Measurements from ENCODE around the gene CYBC1.

Gene CYBC1

DNA sequence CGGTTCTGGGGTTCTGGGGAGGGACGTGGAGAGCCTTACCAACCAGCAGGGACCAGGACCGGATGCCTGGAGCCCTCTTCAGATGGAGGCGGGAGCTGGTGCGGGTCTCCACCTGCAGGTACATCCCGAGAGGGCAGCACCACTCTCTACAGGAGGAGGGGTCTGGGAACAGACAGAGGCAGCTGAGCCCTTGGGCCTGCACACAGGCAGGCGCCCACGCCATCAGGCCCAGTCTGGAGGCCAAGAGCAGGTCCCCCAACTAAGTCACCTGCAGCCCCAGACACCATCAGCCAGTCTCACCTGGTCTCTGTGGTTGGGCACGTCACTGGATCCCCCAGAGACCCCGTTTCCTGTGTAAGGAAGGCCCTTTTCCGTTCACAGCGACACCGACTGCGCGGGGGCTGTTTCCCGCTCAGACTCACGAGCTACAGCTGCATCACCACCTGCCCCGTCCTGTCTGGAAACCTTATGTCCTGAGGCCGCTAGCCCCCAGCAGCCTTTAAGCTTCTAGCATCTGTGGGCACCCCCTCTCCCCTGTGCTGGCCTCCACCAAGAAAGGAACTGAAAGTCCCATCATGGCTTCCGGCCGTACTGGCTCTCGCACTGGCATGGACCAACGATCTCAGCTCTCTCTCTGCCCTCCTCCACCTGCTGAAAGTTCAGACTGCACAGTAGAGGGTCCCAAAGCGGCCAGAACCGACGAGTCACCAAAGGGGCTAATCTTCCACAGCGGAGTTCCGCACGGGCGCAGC, 1.2 kb downstream of the CYBC1 start:
- DNase-seq (ENCODE audit: low read depth, low spot score) = no peak

DNA sequence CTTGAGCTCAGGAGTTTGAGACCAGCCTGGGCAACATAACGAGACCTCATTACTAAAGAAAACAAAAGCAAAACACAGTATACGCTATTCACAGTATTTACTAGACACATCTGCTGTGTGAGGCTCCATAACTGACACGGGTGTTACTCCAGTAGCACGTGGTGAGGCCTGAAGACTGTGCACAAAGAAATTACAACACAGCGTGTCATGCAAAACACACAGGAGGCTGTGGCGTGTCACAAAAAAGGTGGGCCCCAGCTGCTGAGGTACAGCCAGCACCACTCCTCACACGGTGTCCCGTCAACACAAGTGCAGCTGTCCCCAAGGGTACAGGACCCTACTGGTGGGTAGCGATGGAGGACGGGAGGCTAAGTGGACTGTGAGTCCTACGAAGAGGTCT, 2.7 kb downstream of the CYBC1 start:
- DNase-seq (ENCODE audit: low read depth, low spot score) = no peak

DNA sequence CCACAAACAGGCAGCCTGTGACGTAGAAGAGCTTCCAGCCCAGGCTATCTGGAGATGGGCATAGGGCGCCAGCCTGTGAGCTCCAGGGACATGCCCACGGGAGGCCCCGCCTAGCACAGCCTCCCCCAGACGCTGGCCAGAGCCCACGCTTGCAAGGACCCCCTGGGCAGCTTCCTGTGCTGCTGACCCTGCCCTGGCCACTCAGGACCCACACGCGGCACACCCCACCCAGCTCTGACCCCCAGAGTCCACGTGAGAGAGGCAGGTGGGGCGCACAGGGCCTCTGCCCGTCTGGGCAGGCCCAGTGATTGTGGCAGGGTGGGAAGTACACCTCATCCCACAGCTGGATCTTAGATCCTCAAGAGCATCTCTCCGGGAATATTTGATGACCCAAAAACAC, 3.9 kb downstream of the CYBC1 start:
- DNase-seq (ENCODE audit: low read depth, low spot score) = no peak

DNA sequence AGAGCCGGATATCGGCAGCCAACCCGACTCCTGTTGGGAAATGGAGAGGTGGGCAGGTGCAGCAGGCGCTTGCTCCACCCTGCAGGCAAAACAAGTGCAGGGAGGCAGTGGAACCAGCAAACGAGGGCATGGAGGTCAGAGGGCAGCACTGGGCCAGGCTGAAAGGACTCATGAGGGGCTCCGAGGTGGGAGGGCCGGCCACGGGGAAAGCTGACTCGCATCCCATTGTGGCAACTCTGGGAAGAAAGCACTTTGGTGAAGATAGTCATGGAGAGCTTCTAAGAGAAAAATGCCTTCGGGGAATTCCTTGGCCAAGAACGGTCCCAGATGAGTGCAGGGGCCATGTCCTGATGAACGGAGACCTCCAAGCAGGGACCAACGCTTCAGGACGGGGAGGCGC, 4.4 kb downstream of the CYBC1 start:
- no peak for DNase-seq (ENCODE audit: low read depth, low spot score)

DNA sequence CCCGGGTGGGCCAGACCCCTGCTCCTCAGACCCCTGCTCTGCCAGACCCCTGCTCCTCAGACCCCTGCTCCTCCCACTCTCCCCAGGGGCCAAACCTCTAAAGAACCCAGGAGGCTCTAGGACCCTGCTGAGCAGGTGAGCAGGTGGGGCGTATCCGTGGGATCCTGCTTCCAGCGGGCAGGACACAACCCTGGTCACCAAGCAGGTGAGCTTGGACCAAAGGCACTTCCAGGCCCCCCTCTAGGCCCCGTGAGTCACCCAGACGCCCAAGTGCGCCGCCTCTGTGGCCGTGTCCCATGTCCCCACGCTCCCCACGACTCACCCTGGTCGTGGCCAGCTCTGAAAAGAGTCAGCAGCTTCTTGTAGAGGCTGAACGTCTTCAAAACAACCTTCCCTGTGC, 5.0 kb downstream of the CYBC1 start:
- DNase-seq (ENCODE audit: low read depth, low spot score) = no peak

DNA sequence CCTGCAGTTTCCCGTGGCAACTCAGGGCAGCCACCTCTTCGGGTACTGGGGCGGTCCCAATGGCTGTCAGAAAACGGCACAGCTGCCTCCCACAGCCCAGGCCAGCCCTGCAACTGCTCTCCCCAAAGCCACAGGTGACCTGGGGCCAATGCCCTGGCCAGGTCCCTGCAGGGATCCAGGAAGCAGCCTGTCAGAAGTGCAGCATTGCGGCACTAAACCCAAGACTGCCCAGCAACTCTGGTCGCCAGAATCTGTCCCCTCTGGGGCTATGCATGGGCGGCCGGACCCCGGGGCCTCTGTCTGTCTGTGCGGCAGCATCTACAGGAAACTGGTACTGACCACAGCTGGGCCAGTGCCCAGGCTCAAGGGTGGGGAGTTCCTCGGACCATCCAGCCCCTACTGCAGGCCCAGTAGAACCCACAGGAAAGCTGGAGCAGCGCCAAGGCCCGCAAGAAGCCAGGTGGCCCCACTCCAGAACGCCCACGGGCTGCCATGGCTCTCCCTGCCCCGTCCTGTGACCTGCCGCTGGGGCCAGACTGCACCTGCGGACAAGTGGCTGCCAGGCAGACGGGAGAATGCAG, 5.5 kb downstream of the CYBC1 start:
- no peak for DNase-seq (ENCODE audit: low read depth, low spot score)

DNA sequence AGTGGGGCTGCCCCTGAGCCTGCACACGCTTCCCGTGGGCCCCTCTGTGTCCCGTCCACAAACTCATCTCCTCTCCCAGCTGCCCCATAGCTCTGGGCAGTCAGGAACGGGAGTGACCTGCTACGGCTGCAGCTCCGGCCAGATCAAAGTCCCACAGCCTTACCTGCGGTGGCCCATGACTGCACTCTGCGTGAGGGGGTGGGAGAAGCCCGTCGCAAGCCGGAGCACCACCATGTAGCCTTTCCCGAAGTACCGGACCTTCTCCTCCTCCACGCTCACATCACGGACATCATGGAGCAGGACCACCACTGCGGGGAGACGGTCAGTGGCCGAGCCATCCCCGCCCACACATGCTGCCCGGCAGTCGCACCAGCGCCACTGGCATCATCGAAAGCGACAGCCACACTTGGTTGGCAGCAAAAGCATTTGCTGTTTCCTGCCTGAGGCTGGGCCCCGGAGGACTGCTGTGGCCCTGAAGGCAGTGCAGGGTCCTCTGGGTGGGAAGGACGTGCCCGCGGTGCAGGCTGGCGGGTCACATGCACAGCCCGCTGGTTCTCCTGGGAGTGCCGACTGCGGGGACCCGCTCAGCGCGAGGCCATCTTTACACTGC, 6.2 kb downstream of the CYBC1 start:
- no peak for DNase-seq (ENCODE audit: low read depth, low spot score)

DNA sequence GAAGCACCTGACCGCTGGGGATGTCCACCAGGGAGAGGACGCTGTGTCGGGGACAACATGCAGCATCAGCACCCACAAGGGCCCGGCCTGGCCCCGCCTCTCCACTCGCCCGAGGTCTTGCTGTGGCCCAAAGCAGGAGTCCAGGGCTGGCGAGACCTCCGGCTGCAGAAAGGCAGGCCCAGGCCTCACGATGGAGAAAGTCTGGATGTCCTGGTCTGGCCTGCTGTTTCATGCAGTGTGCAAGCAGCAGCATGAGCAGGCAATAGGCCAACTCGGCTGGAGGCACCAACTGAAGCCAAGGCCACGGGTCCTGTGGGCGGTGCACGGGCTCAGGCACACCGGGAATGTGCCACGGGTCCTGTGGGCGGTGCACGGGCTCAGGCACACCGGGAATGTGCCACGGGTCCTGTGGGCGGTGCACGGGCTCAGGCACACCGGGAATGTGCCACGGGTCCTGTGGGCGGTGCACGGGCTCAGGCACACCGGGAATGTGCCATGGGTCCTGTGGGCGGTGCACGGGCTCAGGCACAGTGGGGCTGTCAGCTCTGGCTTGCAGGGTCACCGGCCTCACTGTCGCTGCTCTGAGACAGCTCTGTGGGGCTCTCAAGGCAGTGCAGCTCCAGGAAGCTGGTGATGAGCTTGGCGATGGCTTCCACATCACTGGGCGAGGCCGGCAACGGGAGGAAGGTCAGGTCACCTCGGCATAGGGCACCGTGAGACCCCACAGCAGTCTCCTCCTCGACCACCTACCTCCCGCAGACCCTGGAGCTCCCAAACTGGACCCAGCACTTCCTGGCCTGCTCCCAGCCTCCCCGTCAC, 6.9 kb downstream of the CYBC1 start:
- no peak for DNase-seq (ENCODE audit: low read depth, low spot score)

DNA sequence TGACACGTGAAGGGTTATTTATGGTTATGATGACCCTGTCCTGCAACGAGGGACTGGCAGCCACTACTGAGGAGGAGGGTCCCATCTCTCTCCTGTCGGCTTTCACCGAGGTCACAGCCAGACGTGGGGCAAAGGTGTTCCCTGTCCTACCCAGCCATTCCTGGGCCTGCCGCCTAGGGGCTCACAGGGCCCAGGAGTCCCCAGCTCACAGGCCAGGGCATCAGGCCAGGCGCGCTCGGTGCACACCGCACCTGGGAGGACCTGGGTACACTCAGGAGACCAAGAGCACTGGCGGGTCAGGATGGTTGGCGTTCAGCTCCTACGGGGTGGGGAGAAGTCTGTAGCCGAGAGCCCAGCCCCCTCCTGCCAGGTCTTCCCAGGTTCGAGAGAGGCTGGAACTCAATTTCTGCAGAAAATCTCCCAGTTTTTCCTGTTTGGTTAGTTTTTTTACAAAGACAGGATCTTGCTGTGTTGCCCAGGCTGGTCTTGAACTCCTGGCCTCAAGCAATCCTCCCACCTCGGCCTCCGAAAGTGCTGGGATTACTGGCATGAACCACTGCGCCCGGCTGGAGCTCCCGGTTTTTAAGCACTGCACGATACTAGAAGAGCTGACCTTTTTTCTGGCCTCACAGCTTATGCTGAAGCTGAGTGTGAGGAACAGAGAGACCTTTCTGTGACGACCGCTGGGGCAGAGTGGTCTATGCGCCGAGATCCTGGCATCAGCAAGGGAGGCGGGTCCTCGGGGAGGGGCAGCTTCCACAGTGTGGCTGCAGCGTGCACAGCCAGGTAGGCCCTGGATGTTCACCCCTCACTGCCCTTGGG, 7.7 kb downstream of the CYBC1 start:
- DNase-seq (ENCODE audit: low read depth, low spot score) = no peak

DNA sequence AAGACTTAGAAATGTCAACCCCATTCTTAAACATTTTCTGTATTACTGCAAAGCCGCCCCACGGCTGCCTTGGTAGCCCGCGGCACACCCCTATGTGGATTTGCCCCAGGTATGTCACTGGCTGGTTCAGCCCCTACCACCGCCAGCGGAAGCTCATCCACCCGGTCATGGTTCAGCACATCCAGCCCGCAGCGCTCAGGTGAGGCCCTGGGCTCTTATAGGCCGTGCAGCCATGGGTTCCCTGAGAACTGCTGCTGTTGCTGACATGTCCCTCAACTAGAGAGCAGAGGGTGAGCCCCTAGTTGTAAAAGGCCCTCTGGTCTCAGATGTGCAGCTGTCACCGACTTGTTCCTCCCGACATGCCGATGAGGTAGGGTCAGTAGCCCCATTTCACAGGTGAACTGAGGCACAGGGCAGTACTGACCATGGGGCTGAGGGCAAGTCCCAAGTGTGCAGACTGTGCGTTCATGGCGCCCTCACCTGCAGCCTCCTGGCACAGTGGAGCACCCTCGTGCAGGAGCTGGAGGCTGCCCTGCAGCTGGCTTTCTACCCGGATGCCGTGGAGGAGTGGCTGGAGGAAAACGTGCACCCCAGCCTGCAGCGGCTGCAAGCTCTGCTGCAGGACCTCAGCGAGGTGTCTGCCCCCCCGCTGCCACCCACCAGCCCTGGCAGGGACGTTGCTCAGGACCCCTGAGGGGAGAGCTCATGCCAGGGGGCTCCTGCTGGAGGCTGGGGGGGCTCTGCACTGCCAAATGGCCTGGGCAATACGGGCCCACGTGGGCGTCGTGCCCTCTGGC, 8.7 kb downstream of the CYBC1 start:
- no peak for DNase-seq (ENCODE audit: low read depth, low spot score)

DNA sequence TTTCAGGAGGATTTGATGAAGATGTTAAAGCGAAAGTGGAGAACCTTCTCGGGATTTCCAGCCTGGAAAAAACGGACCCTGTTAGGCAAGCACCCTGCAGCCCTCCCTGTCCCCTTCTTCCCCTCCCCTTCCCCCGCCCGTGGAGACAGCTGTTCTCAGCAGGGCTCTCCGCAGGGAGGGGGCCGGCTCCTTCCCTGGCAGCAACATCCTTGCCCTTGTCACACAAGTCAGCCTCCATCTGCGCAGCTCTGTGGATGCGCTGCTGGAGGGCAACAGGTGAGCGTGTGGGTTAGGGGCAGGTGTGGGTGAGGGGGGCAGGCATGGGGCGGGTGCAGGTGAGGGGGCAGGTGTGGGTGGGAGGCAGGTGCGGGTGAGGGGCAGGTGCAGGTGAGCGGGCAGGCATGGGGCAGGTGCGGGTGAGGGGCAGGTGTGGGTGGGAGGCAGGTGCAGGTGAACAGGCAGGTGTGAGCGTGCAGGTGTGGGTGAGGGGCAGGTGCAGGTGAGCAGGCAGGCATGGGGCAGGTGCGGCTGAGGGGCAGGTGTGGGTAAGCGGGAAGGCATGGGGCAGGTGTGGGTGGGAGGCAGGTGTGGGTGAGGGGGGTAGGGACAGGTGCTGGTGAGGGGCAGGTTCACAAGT, 9.4 kb downstream of the CYBC1 start:
- no peak for DNase-seq (ENCODE audit: low read depth, low spot score)

DNA sequence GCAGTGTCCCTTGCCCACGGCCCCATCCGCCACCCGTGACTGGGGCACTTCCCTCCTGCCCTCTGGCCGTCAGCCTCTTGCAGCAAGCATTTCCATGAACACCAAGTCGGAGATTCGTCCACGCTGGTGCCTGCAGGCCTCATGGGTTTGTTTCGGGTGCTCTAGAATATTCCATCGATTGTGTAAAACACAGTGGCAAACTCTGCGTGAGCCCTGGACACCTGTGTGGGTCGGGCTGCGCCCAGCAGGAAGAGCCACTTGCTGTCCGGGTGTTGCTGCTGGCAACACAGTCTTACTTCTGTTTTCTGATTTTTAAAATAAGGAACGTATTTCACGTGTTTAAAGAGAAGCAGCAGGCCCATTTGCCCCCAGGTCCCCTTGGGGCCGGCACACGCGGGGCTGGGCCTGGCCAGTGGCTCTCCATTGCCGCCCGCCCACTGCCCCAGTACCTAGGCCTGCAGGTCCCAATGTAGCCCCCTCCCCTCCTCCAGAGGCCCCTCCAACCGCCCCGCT, 10.0 kb downstream of the CYBC1 start:
- DNase-seq (ENCODE audit: low read depth, low spot score) = no peak

DNA sequence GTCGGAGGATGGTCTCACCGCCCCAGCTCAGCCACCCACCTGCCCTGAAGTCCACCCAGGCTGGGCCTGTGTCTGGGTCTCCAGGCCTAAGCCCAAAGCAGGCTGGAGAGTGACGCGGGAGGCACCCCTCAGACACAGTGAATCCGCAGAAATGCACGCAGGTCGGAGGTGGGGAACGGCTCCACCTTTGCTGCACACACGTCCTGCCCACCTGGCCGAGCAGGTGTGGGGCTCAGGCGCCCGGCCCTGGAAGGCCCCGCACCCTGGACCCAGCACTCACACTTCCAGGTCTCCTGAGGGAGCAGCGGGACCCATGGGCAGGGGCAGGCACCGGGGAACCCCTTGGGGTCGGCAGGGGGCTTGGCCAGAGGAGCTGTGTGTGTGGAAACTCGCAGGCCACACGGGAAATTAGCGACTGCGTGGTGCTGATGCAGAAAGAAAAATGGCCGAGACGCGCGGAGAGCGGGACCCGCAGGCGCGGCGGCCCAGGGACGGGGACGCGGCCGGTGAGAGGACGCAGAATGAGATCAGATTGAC, 10.7 kb downstream of the CYBC1 start:
- DNase-seq (ENCODE audit: low read depth, low spot score) = no peak

DNA sequence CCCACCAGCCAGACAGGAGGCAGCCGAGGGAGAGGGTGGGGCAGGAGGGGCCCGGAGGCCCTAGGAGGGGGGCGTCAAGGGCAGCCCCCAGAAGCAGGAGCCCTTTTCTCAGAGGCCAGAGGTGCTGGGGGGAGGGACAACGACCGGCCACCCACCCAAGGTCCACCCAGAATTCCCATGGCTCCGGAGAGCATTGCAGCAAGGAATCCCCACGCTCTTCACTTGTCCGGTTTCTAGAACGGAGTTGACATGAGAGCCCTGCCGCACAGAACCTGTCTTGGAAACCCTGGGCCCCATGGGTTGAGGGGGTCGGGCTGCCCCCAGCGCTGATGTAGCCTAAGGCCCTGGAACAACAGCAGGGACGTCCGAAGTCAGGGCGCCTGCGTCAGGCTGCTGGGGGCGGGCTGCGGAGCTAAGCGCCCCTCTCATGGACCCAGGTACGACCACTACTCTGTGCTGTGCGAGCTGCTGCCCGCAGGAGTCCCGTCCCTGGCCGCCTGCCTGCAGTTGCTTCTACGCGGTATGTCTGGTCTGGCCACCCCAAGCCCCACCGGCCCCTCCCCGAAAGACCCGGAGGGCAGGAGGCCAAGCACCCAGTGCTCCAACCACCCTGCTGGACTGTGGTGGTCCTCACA, 11.2 kb downstream of the CYBC1 start:
- DNase-seq (ENCODE audit: low read depth, low spot score) = no peak

DNA sequence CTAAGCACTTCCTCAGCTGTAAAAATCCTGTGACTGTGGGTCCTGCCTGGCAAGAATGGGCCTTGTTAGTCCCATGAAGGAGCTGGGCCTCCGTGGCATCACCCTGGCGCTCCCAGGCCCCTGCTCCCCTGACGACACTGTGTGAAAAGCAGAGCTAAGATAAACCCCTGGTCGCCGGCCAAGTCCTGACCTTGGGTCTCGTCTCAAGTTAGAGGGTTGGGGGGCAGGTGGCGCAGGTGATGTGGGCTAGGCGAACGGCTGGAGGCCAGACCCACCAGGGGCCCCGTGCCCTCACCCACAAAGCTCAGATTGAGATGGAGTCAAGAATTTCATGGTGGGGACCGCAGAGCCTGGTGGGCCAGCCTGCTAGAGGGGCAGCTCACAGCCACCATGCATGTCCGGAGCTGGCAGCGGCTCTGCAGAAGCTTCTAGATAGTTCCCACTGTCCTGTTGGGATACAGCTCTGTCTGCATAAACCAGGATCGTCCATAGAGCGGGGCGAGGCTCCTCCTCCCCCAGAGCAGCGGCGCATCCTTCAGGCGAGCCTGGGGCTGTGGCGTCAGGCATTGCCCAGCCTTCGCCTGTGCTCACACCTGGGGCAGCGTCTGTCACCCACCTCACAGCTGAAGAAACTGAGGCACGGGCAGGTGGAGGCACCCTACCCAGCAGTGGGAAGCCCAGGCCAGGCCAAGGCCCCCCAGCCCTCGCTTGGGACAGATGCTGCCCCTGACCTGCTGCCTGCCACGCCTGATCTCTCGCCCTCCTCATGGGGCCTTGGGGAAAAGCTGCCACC, 12.0 kb downstream of the CYBC1 start:
- no peak for DNase-seq (ENCODE audit: low read depth, low spot score)

DNA sequence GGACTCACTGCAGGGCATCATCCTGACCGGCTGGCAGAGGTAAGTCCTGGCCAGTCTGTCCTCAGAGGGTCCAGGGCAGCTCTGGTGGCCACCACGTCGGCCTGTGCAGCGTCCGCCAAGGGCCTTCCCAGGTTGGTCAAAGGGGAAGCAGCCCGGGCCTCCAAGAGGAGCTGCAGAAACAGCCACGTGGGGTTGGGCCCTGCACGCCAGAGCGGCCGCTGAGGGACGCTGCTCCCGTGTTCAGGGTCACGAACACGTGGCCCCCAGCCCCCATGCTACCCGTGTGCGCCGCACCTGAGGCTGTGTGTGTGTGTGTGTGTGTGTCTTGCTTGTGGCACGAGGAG, 13.3 kb downstream of the CYBC1 start:
- DNase-seq (ENCODE audit: low read depth, low spot score) = no peak

DNA sequence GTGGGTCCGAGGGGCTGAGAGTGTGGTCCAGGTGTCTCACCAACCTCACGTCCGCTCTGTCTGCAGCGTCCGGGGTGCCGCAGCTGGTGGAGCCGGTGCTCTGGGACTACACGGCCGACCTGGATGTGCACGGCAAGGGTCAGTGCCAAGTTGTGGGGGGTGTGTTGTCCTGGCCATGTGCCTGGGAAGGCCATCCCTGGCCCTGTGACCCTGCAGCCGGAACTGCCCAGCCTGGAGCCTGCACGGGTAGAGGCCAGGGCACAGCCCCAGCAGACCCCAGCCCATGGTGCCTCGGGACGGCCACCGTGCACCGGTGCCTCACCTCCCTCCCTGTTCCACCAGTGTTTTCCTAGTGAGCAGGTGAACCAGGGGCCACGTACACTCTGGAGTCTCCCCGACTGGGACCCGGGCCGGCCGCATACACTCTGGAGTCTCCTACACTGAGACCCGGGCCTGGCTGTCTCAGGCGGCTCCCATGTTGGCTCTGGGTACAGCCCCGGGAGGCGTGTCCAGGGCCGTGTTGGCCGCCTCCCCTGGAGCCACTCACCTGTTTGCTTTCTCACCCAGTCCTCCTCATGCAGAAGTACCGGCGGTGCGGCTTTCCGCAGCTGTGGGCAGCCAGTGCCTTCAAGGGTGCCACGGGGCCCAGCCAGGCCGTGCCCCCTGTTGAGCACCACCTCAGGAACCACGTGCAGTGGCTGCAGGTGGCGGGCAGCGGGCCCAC, 13.8 kb downstream of the CYBC1 start:
- DNase-seq (ENCODE audit: low read depth, low spot score) = no peak

Measured in brain pericyte (primary cell).